ENCODE data around the gene ANKHD1.

The ANKHD1 gene

GRCh38 chr5:140401362-140402257 lies at the start of gene ANKHD1:
Gene ANKHD1, plus strand, starts transcription at chr5:140401833. Its CDS starts 135 bp downstream, at chr5:140401968.
- DNase-seq (ENCODE audit: low read depth): peak; percentile 94

- DNase-seq (ENCODE audit: low read depth): no peak
Measured at GRCh38 chr5:140355546-140355945, 46.1 kb upstream of the ANKHD1 start.

- DNase-seq (ENCODE audit: low read depth): no peak
Measured at GRCh38 chr5:140356853-140357725, 44.5 kb upstream of the ANKHD1 start.

GRCh38 chr5:140357726-140358093 lies 43.9 kb upstream of the ANKHD1 start:
- peak; percentile 52 for DNase-seq (ENCODE audit: low read depth)

GRCh38 chr5:140358738-140359310 lies 42.8 kb upstream of the ANKHD1 start:
- DNase-seq (ENCODE audit: low read depth): no peak

- DNase-seq (ENCODE audit: low read depth): no peak
Measured at GRCh38 chr5:140360101-140360500, 41.5 kb upstream of the ANKHD1 start, which contains the start of gene SLC4A9. Gene SLC4A9, plus strand, starts transcription at chr5:140360194. Its CDS starts 43 bp downstream, at chr5:140360237.

GRCh38 chr5:140360681-140361479 lies 40.8 kb upstream of the ANKHD1 start:
- DNase-seq (ENCODE audit: low read depth): no peak

- DNase-seq (ENCODE audit: low read depth): no peak
Measured at GRCh38 chr5:140361901-140362300, 39.7 kb upstream of the ANKHD1 start.

- no peak for DNase-seq (ENCODE audit: low read depth)
Measured at GRCh38 chr5:140362311-140362710, 39.3 kb upstream of the ANKHD1 start.

- peak; percentile 66 for DNase-seq (ENCODE audit: low read depth)
Measured at GRCh38 chr5:140362875-140363630, 38.6 kb upstream of the ANKHD1 start.

- no peak for DNase-seq (ENCODE audit: low read depth)
Measured at GRCh38 chr5:140363631-140364471, 37.8 kb upstream of the ANKHD1 start.

GRCh38 chr5:140364472-140364765 lies 37.2 kb upstream of the ANKHD1 start:
- DNase-seq (ENCODE audit: low read depth): no peak

- no peak for DNase-seq (ENCODE audit: low read depth)
Measured at GRCh38 chr5:140365282-140365681, 36.4 kb upstream of the ANKHD1 start.

- DNase-seq (ENCODE audit: low read depth): no peak
Measured at GRCh38 chr5:140365941-140366340, 35.7 kb upstream of the ANKHD1 start.

- no peak for DNase-seq (ENCODE audit: low read depth)
Measured at GRCh38 chr5:140366589-140367255, 34.9 kb upstream of the ANKHD1 start.

- DNase-seq (ENCODE audit: low read depth): no peak
Measured at GRCh38 chr5:140367256-140368013, 34.2 kb upstream of the ANKHD1 start.

- DNase-seq (ENCODE audit: low read depth): no peak
Measured at GRCh38 chr5:140371356-140372151, 30.1 kb upstream of the ANKHD1 start.

- no peak for DNase-seq (ENCODE audit: low read depth)
Measured at GRCh38 chr5:140372971-140373487, 28.6 kb upstream of the ANKHD1 start.

Measured in stimulated activated CD4-positive, alpha-beta T cell treated with anti-CD3 and anti-CD28 coated beads, Interleukin-2, amount 100 ng/mL, for 4 hours (primary cell).